T-cell (primary cell): ENCODE results near the gene DTX1. TPM values are rescaled to one million over a fixed set of nuclear protein-coding genes. Genes with fewer than 3 reads are reported as not detected.

ENCODE experiments used
- ATAC-seq, 4 experiments: fragments of 200-7000 bp in 3 of 4; fragments of 150-1000 bp in 1 of 4; cut with Tn5 transposase; replicated peaks in 1 of 4; 1 replicate in 3 of 4; 2 replicates in 1 of 4; pipeline ENCODE4 v1.10.0; 2021; ENCODE audit warnings: moderate library complexity in 3 of 4, mild to moderate bottlenecking in 2 of 4, moderate number of reproducible peaks in 1 of 4
- CTCF ChIA-PET, 2 donors: fragments of 300-600 bp; sonication (Branson Sonifier 250); formaldehyde crosslinking; loops; one replicate each; lab custom pipeline; 2022; ENCODE audit warnings: antibody characterized with exemption in 2 of 2; lab: Charles Lee
- POLR2A ChIA-PET, 2 donors: fragments of 300-600 bp; sonication (Branson Sonifier 250); formaldehyde crosslinking; loops; one replicate each; lab custom pipeline; 2022; ENCODE audit warnings: antibody characterized with exemption in 2 of 2; lab: Charles Lee
- DNase-seq, 35 experiments: peaks; one replicate each; pipeline versions ENCODE4 v3.0.0 to v3.0.0-alpha.2; 2013 to 2023
- H3K27ac ChIP-seq: one replicate; pipeline ENCODE4 v1.5.1; 2013; ENCODE audit warnings: low read length
- H3K27me3 ChIP-seq, 2 experiments: replicated peaks in 1 of 2; 1 replicate in 1 of 2; 2 replicates in 1 of 2; pipeline versions ENCODE4 v1.6.1 to v1.7.0; 2013; ENCODE audit warnings: low read length in 1 of 2, mixed read lengths in 1 of 2; ENCODE audit not compliant: control insufficient read depth in 2 of 2, insufficient read depth in 2 of 2; ENCODE audit errors: extremely low read depth in 1 of 2
- H3K36me3 ChIP-seq, 2 donors: 1 replicate in 1 of 2; 2 replicates in 1 of 2; pipeline versions ENCODE4 v1.6.1 to v1.7.0; 2013; ENCODE audit warnings: low read length in 1 of 2; ENCODE audit not compliant: control insufficient read depth in 2 of 2, insufficient read depth in 1 of 2; ENCODE audit errors: extremely low read depth in 1 of 2
- H3K4me1 ChIP-seq, 2 experiments: 1 replicate in 1 of 2; 2 replicates in 1 of 2; pipeline versions ENCODE4 v1.6.1 to v1.7.0; 2013; ENCODE audit warnings: low read length in 2 of 2, mixed read lengths in 1 of 2; ENCODE audit not compliant: insufficient read depth in 2 of 2, control insufficient read depth in 1 of 2; ENCODE audit errors: extremely low read depth in 1 of 2
- H3K4me3 ChIP-seq, 2 donors: 1 replicate in 1 of 2; 2 replicates in 1 of 2; pipeline versions ENCODE4 v1.5.1 to v1.7.0; 2013; ENCODE audit warnings: mild to moderate bottlenecking in 2 of 2, low read length in 1 of 2, moderate library complexity in 1 of 2; ENCODE audit not compliant: control insufficient read depth in 1 of 2; ENCODE audit errors: extremely low read depth in 1 of 2
- H3K9me3 ChIP-seq: 2 replicates; pipeline ENCODE4 v1.7.0; 2013
- H3K27ac Mint-ChIP-seq, 2 donors: one replicate each; pipeline ENCODE4 v1.8.0; 2020 to 2021; ENCODE audit warnings: mild to moderate bottlenecking in 2 of 2, mixed read lengths in 2 of 2
- H3K27me3 Mint-ChIP-seq, 2 donors: one replicate each; pipeline ENCODE4 v1.8.0; 2021 to 2022; ENCODE audit warnings: mixed read lengths in 2 of 2
- H3K36me3 Mint-ChIP-seq: one replicate; pipeline ENCODE4 v1.8.0; 2021; ENCODE audit warnings: mixed read lengths
- H3K4me1 Mint-ChIP-seq, 3 donors: one replicate each; pipeline ENCODE4 v1.8.0; 2020 to 2022; ENCODE audit warnings: mixed read lengths in 3 of 3, mild to moderate bottlenecking in 1 of 3
- H3K4me3 Mint-ChIP-seq, 3 donors: one replicate each; pipeline ENCODE4 v1.8.0; 2020 to 2022; ENCODE audit warnings: mild to moderate bottlenecking in 3 of 3, mixed read lengths in 3 of 3, moderate library complexity in 3 of 3
- H3K9me3 Mint-ChIP-seq, 3 donors: one replicate each; pipeline ENCODE4 v1.8.0; 2020 to 2022; ENCODE audit warnings: mixed read lengths in 3 of 3
- WGBS: methylation state at CpG from one replicate; pipeline ENCODE4 v1.1.5; 2013; ENCODE audit warnings: missing lambda C conversion rate; ENCODE audit not compliant: insufficient coverage; 5-methylcytosine and 5-hydroxymethylcytosine counted together
- total RNA-seq, 35 experiments: library from RNA in 6 of 35; stranded (reverse) in 6 of 35; fragments of 120-200 nt in 1 of 35; gene quantifications; one replicate each; pipeline versions ENCODE4 v1.2.1 to v1.2.4 and lab custom pipeline; 2013 to 2026

The DTX1 gene
- total RNA-seq, 5 donors from 2014 or later (not counting 1 experiment from before 2014, with no cell fraction given), result 5.6 to 12.0 (median 10.4) TPM

DNA sequence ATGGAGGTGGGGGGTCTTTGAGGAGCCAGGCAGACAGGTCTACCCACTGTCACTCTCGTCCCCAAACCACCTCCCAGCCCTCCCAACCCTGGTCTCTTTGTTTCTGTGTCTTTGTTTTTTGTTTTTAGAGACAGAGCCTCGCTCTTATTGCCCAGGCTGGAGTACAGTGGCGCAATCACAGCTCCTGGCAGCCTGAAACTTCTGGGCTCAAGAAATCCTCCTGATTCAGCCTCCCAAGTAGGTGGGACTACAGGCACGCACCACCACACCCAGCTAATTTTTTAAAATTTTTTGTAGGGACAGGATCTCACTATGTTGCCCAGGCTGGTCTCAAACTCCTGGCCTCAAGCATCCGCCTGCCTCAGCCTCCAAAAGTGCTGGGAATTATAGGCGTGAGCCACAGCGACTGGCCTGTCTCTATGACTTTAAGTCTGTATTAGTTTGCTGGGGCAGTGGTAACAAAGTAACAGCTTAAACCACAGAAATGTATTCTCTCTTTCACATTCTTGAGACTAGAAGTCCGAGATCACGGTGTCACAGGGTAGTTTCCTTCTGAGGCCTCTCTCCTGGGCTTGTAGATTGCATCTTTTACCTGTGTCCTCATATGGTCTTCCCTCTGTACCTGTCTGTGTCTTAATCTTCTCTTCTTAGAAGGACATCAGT lies 26.1 kb downstream of the DTX1 start:
- ATAC-seq, result no peak
- H3K36me3 Mint-ChIP-seq, result peaks cover 7% of the 10 kb centered on the region
- DNase-seq, result no peak
- H3K4me3 Mint-ChIP-seq, result no peak overlapping the region
- peaks cover 2 to 12% of the 10 kb centered on the region in 2 donors for H3K36me3 ChIP-seq
- WGBS, result 84% methylated on average over 8 of the region's 9 CpGs
- CTCF ChIA-PET, result interaction anchor here in 1 of 2 donors (0.6 kb wide), 1 partner anchor 41 kb away, joined by 3 read pairs; no protein-coding TSS in a partner anchor
- peaks cover 0 to 2% of the 10 kb centered on the region in 2 experiments for H3K27me3 ChIP-seq
- no peaks in the 10 kb centered on the region for H3K27me3 Mint-ChIP-seq
- H3K4me3 ChIP-seq, result no peak overlapping the region
- POLR2A ChIA-PET, result interaction anchor here in 1 of 2 donors (0.6 kb wide), 1 partner anchor 850 kb away, joined by 3 read pairs; no protein-coding TSS in a partner anchor
- no peaks in the 10 kb centered on the region for H3K9me3 Mint-ChIP-seq
- no peak overlapping the region for H3K27ac ChIP-seq
- no peaks in the 10 kb centered on the region for H3K9me3 ChIP-seq
- H3K4me1 ChIP-seq, result peaks cover 13 to 57% of the 10 kb centered on the region in 2 experiments
- peak overlapping the region; percentile 55 to 84 for H3K27ac Mint-ChIP-seq
- H3K4me1 Mint-ChIP-seq, result peaks cover 45 to 79% (median 71%) of the 10 kb centered on the region in 3 donors

DNA sequence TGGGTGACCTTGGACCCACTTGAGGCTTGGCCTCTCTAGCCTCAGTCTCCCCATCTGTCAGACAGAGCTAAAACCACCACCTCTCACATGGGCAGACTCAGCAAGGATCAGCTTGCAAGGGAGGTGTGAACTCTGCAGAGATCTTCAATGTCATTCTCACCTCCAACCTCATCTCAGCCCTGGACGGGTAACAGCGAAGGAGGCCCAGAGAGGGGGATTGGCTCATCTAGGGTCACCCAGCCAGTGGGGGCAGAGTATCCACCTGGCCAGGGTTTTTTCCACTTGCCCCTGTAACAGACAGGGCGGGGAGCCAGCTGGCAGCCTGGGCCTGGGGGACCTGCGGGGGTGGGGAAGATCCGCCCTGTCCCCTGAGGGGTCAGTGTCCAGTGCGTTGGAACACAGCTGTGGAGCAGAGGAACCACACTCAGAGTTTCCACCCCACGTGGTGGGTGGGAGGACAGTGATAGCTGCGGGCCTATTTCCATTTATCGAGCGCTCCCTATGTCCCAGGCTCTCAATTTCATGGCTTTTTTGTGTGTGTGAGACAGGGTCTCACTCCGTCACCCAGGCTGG lies 27.4 kb downstream of the DTX1 start:
- CTCF ChIA-PET, result no interaction called here
- H3K27ac ChIP-seq, result no peak overlapping the region
- Mint-ChIP-seq H3K36me3 (peaks cover 4% of the 10 kb centered on the region), H3K27ac (peak overlapping the region; percentile 55 to 84), H3K4me3 (no peak overlapping the region), H3K9me3 (no peaks in the 10 kb centered on the region), H3K4me1 (peaks cover 54 to 88% (median 85%) of the 10 kb centered on the region in 3 donors), H3K27me3 (no peaks in the 10 kb centered on the region)
- DNase-seq (no peak), ATAC-seq (no peak)
- peaks cover 23 to 70% of the 10 kb centered on the region in 2 experiments for H3K4me1 ChIP-seq
- no peak overlapping the region for H3K4me3 ChIP-seq
- POLR2A ChIA-PET, result no interaction called here
- WGBS, result 85% methylated on average over 6 of the region's 11 CpGs
- peaks cover 0 to 2% of the 10 kb centered on the region in 2 experiments for H3K27me3 ChIP-seq
- peaks cover 2 to 4% of the 10 kb centered on the region in 2 donors for H3K36me3 ChIP-seq
- H3K9me3 ChIP-seq, result no peaks in the 10 kb centered on the region

DNA sequence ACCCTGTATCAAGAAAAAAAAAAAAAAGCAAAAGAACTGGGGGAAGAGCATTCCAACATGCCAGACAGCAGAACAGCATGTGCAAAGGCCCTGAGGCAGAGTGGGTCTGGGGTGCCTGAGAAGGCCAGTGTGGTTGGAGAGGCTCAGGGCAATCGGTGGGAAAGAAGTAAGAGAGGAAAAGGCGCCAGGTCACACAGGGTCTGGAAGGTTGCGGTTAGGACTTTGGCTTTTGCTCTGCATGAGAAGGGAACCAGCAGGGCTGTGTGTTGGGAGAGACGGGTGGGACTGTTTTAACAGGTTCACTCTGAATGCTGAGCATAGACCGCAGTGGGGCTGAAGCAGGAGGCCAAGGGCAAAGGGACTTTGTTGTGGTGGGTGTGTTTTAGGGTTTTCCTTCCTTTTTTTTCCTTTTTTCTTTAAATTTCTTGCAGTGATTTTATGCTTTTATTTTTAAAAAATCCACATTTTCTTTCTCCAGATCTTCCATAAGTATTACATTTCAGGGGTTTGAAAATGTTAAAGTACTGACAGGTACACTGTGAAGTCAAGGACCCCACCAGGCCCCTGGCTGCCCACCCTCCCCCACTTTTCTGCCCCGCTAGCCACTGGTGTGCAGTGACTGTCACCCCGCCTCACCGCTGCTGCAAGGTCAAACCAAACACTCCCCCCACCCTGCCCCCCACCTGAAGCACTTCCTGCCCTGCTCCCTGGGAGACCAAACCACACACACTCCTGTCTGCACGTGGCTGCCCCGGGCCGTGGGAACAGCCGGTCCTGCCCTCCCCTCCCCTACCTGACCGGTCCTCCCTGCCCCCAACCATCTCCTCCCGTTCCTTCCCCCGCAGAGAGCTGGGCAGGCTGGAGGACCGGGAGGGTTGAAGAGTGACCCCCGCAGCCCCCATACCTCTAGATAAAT lies 30.0 kb downstream of the DTX1 start:
- CTCF ChIA-PET, result interaction anchor here in 1 of 2 donors (0.6 kb wide), 1 partner anchor 23 kb away, joined by 3 read pairs; no protein-coding TSS in a partner anchor
- Histone ChIP-seq H3K9me3 (no peaks in the 10 kb centered on the region), H3K36me3 (peaks cover 0 to 3% of the 10 kb centered on the region in 2 donors), H3K27me3 (peaks cover 0 to 2% of the 10 kb centered on the region in 2 experiments), H3K4me3 (peak overlapping the region in 1 of 2 donors; percentile 33), H3K4me1 (peaks cover 43 to 93% of the 10 kb centered on the region in 2 experiments), H3K27ac (peak overlapping the region; percentile 70)
- H3K9me3 Mint-ChIP-seq, result no peaks in the 10 kb centered on the region
- POLR2A ChIA-PET, result interaction anchor here in 1 of 2 donors (0.6 kb wide), 1 partner anchor 510 kb away, joined by 4 read pairs; no protein-coding TSS in a partner anchor
- H3K4me1 Mint-ChIP-seq, result peaks cover 78 to 92% (median 92%) of the 10 kb centered on the region in 3 donors
- peak overlapping the region; percentile 69 to 95 for H3K27ac Mint-ChIP-seq
- no peaks in the 10 kb centered on the region for H3K27me3 Mint-ChIP-seq
- peak; percentile 35 to 63 (median 58) for ATAC-seq
- 17% methylated on average over 3 of the region's 17 CpGs for WGBS
- peaks cover 4% of the 10 kb centered on the region for H3K36me3 Mint-ChIP-seq
- peak in 13 of 35 experiments; percentile 15 to 53 (median 23) for DNase-seq
- H3K4me3 Mint-ChIP-seq, result peak overlapping the region; percentile 34 to 75 (median 57)

DNA sequence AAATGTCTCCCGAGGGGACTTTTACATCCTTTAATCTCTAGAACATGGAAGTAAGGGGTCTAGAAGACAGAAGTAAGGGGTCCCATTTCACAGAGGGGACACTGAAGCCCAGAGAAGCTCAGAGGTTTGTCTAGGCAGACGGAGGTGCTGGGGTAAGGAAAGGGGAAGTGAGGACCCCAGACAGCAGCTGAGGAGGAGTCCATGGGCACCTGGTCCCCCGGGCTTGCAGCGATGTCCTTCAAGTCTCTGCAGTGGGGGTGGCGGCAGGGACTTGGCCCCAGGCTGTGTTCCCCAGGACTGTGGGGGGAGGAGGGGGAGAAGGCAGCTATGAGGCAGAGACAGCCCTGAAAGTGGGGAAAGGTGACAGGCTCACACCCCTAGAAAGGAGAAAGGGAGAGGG lies 30.7 kb downstream of the DTX1 start:
- POLR2A ChIA-PET, result no interaction called here
- no peak for DNase-seq
- CTCF ChIA-PET, result interaction anchor here in 1 of 2 donors (0.6 kb wide), 1 partner anchor 24 kb away, joined by 3 read pairs; no protein-coding TSS in a partner anchor
- 46% methylated on average over 4 of the region's 5 CpGs for WGBS
- no peaks in the 10 kb centered on the region for H3K9me3 ChIP-seq
- peak overlapping the region; percentile 70 for H3K27ac ChIP-seq
- Mint-ChIP-seq H3K4me1 (peaks cover 85 to 97% (median 93%) of the 10 kb centered on the region in 3 donors), H3K27ac (peak overlapping the region; percentile 69 to 95), H3K27me3 (no peaks in the 10 kb centered on the region), H3K9me3 (no peaks in the 10 kb centered on the region), H3K36me3 (peaks cover 4% of the 10 kb centered on the region), H3K4me3 (peak overlapping the region; percentile 34 to 75 (median 57))
- peaks cover 0 to 3% of the 10 kb centered on the region in 2 donors for H3K36me3 ChIP-seq
- ATAC-seq, result peak in 1 of 4 experiments; percentile 22
- H3K27me3 ChIP-seq, result no peaks in the 10 kb centered on the region
- peaks cover 50 to 96% of the 10 kb centered on the region in 2 experiments for H3K4me1 ChIP-seq
- H3K4me3 ChIP-seq, result no peak overlapping the region

DNA sequence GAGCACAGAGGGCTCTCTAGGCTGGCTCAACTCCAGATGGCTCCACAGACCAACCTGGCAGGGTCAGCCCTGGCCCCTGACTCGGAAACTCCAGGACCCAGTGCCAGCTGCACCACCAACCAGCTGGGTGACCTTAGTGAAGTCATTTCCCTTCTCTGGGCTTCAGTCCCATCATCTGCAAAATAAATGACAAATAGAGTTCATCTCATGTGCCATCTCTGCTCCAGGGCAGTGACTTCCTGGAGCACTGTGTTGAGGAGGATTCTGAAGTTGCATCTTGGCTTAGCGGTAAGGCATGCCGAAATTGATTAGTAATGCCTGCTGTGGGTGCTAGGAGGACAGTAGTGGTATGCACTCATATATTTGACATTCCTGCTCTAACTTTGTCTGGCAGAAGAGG lies 31.5 kb downstream of the DTX1 start:
- Histone ChIP-seq H3K4me1 (peaks cover 56 to 94% of the 10 kb centered on the region in 2 experiments), H3K4me3 (no peak overlapping the region), H3K27me3 (no peaks in the 10 kb centered on the region), H3K9me3 (no peaks in the 10 kb centered on the region), H3K27ac (peak overlapping the region; percentile 70), H3K36me3 (no peaks in the 10 kb centered on the region)
- peaks cover 4% of the 10 kb centered on the region for H3K36me3 Mint-ChIP-seq
- DNase-seq (no peak), ATAC-seq (no peak)
- ChIA-PET POLR2A (interaction anchor here in 1 of 2 donors (0.6 kb wide), 1 partner anchor 85 kb away, joined by 3 read pairs; no protein-coding TSS in a partner anchor), CTCF (no interaction called here)
- no peaks in the 10 kb centered on the region for H3K9me3 Mint-ChIP-seq
- WGBS, result 63% methylated on average over 1 of the region's 3 CpGs
- H3K4me1 Mint-ChIP-seq, result peaks cover 88 to 99% (median 95%) of the 10 kb centered on the region in 3 donors
- peak overlapping the region in 1 of 3 donors; percentile 75 for H3K4me3 Mint-ChIP-seq
- peak overlapping the region; percentile 69 to 95 for H3K27ac Mint-ChIP-seq
- no peaks in the 10 kb centered on the region for H3K27me3 Mint-ChIP-seq
